NCI-H1092 (cell line): ENCODE measurements around the gene MAGEB3.

Experiments used
- DNase-seq: peaks from one replicate; lab custom pipeline; 2025; lab: John Stamatoyannopoulos, UW

Gene MAGEB3

GRCh38 chrX:30280428-30280827 lies 50.0 kb downstream of the MAGEB3 start:
- DNase-seq: no peak

GRCh38 chrX:30282527-30282926 lies 52.1 kb downstream of the MAGEB3 start:
- DNase-seq: no peak

GRCh38 chrX:30283456-30284200 lies 53.2 kb downstream of the MAGEB3 start:
- DNase-seq: no peak
